GM19351 (cell line): ENCODE results near the gene THBS2.
"Not testable (repeated sequence)": the region's sequence is repeated elsewhere in the genome, so short reads cannot be mapped to it uniquely, and the experiment has no call there.

Experiments used
- ATAC-seq: cut with Tn5 transposase; IDR thresholded peaks from one replicate; pipeline ENCODE4 v1.9.1; 2021; ENCODE audit warnings: mild to moderate bottlenecking, moderate library complexity; ENCODE audit not compliant: unreplicated experiment

The THBS2 gene

GRCh38 chr6:169253337-169254238, at the start of gene THBS2:
Gene THBS2, minus strand, starts transcription at chr6:169253846. Its CDS starts 3,062 bp downstream, at chr6:169250784.
- ATAC-seq = no peak

- ATAC-seq = no peak
These were observed 49.1 kb upstream of the THBS2 start for GRCh38 chr6:169302716-169303115.

GRCh38 chr6:169302255-169302654, 48.6 kb upstream of the THBS2 start:
- ATAC-seq = no peak

GRCh38 chr6:169300916-169301315, 47.3 kb upstream of the THBS2 start:
- no peak for ATAC-seq

GRCh38 chr6:169298626-169299025, 45.0 kb upstream of the THBS2 start:
- not testable (repeated sequence) for ATAC-seq

- ATAC-seq = no peak
These were observed 43.0 kb upstream of the THBS2 start for GRCh38 chr6:169296622-169297021.

GRCh38 chr6:169296170-169296569, 42.5 kb upstream of the THBS2 start:
- ATAC-seq = no peak

- ATAC-seq = no peak
These were observed 39.5 kb upstream of the THBS2 start for GRCh38 chr6:169293196-169293595.

- ATAC-seq = no peak
These were observed 38.9 kb upstream of the THBS2 start for GRCh38 chr6:169292338-169293124.

- ATAC-seq = no peak
These were observed 38.1 kb upstream of the THBS2 start for GRCh38 chr6:169291646-169292337.

GRCh38 chr6:169291148-169291547, 37.5 kb upstream of the THBS2 start:
- ATAC-seq = no peak

- no peak for ATAC-seq
These were observed 36.1 kb upstream of the THBS2 start for GRCh38 chr6:169289619-169290339.

- no peak for ATAC-seq
These were observed 35.6 kb upstream of the THBS2 start for GRCh38 chr6:169289257-169289618.

GRCh38 chr6:169288591-169288990, 34.9 kb upstream of the THBS2 start:
- ATAC-seq = no peak

GRCh38 chr6:169287675-169288074, 34.0 kb upstream of the THBS2 start:
- no peak for ATAC-seq

GRCh38 chr6:169286961-169287360, 33.3 kb upstream of the THBS2 start:
- no peak for ATAC-seq

GRCh38 chr6:169285165-169285564, 31.5 kb upstream of the THBS2 start:
- ATAC-seq = no peak

GRCh38 chr6:169283924-169284323, 30.3 kb upstream of the THBS2 start:
- ATAC-seq = no peak

GRCh38 chr6:169282043-169282442, 28.4 kb upstream of the THBS2 start:
- ATAC-seq = no peak

GRCh38 chr6:169277619-169278018, 24.0 kb upstream of the THBS2 start:
- no peak for ATAC-seq

- no peak for ATAC-seq
These were observed 21.1 kb upstream of the THBS2 start for GRCh38 chr6:169274781-169275180.
